ENCODE results near the gene PHLPP1. TPM values are rescaled to one million over a fixed set of nuclear protein-coding genes. Genes with fewer than 3 reads are reported as not detected.

The PHLPP1 gene
- total RNA-seq, 4 donors from 2014 or later: 5.5 to 9.7 (median 8.0) TPM

DNA sequence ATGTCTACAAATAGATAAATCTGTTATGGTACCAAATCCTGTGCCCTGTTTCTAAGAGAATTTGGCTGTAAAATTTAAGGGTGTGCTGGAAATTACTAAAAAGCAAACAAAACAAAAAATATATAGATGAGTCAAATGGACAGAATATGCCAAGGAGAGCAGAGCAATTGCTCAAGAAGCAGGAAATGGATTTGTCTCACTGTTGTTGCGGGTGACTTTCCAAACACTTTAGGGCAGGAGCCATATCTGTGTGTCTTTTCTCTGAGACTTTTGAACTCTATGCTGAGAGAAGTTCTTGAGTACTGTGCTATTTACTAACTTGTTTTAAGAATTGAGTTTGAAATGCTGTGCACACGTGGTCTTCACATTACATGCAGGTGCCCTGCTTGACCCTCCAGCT, 221.7 kb downstream of the PHLPP1 start:
- DNase-seq (no peak), ATAC-seq (no peak)
- peaks cover 0 to 14% of the 10 kb centered on the region in 2 donors for H3K4me1 ChIP-seq
- TF ChIP-seq, protein P1, sequence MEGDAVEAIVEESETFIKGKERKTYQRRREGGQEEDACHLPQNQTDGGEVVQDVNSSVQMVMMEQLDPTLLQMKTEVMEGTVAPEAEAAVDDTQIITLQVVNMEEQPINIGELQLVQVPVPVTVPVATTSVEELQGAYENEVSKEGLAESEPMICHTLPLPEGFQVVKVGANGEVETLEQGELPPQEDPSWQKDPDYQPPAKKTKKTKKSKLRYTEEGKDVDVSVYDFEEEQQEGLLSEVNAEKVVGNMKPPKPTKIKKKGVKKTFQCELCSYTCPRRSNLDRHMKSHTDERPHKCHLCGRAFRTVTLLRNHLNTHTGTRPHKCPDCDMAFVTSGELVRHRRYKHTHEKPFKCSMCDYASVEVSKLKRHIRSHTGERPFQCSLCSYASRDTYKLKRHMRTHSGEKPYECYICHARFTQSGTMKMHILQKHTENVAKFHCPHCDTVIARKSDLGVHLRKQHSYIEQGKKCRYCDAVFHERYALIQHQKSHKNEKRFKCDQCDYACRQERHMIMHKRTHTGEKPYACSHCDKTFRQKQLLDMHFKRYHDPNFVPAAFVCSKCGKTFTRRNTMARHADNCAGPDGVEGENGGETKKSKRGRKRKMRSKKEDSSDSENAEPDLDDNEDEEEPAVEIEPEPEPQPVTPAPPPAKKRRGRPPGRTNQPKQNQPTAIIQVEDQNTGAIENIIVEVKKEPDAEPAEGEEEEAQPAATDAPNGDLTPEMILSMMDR (IDR thresholded peaks at IDR 0.05 in 4 of 5, conservative IDR thresholded peaks at IDR 0.05 in 1 of 5): no peak
- TF ChIP-seq POLR2A (IDR thresholded peaks at IDR 0.05): no peak
- peak overlapping the region in 2 of 4 donors; percentile 14 to 44 for H3K27ac ChIP-seq
- H3K4me3 ChIP-seq: no peak overlapping the region
- in situ Hi-C loops (cut with MboI; ENCODE audit: low sequenced_read_pairs in 4 of 4): no loop called here
- H3K36me3 ChIP-seq: no peaks in the 10 kb centered on the region
- no peaks in the 10 kb centered on the region for H3K27me3 ChIP-seq
- H3K9me3 ChIP-seq: no peaks in the 10 kb centered on the region
- intact Hi-C loops (cut with DNase I; ENCODE audit: low total_unique reads): no loop called here

DNA sequence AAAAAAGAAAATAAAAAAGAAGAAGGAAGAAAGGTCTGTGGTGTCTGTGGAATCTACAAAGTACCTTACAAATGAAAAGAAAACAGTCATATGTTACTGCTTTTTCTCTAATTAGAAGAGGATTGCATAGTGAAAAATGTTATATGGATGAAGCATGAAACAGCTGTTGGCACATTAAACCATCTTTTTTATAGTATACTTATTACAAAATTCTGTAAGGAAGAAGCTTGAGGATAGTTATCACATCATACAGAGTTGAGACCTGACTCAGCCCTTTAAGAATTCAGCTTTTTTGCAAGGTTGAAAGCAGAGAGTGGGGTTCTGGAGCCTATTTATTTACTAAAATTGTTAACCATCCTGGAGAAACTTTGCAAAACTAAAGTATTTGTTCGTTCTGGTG, 222.7 kb downstream of the PHLPP1 start:
- Histone ChIP-seq H3K4me1 (peaks cover 0 to 14% of the 10 kb centered on the region in 2 donors), H3K27me3 (no peaks in the 10 kb centered on the region), H3K27ac (peak overlapping the region in 2 of 4 donors; percentile 14 to 44), H3K36me3 (no peaks in the 10 kb centered on the region), H3K9me3 (no peaks in the 10 kb centered on the region), H3K4me3 (no peak overlapping the region)
- no peak for TF ChIP-seq POLR2A (IDR thresholded peaks at IDR 0.05)
- TF ChIP-seq, protein P1 (IDR thresholded peaks at IDR 0.05 in 4 of 5, conservative IDR thresholded peaks at IDR 0.05 in 1 of 5): no peak
- intact Hi-C loops (cut with DNase I; ENCODE audit: low total_unique reads): no loop called here
- ATAC-seq (no peak), DNase-seq (no peak)
- in situ Hi-C loops (cut with MboI; ENCODE audit: low sequenced_read_pairs in 4 of 4): no loop called here

DNA sequence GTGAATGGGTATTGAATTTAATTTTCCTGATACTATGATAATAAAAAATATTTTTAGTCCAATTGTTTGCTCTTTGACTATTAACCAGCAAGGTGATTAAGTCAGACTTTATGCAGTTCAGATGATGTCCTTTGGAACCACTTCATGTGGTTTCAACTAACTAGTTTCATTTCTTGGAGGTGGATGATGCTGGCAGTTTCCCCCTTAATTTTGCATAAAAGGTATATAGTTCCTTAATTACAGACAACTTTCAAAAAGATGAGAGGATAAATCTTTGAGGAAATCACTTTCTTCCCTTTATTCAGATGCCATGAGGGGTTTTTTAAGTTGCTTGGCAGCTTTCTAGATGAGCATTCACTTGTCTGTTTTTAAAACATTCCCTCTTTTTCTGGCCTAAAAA, 223.1 kb downstream of the PHLPP1 start:
- H3K36me3 ChIP-seq: no peaks in the 10 kb centered on the region
- H3K9me3 ChIP-seq: no peaks in the 10 kb centered on the region
- DNase-seq: no peak
- H3K27ac ChIP-seq: peak overlapping the region; percentile 53 to 68 (median 56)
- H3K4me3 ChIP-seq: no peak overlapping the region
- no peaks in the 10 kb centered on the region for H3K27me3 ChIP-seq
- H3K4me1 ChIP-seq: peaks cover 0 to 14% of the 10 kb centered on the region in 2 donors
- intact Hi-C loops (cut with DNase I; ENCODE audit: low total_unique reads): no loop called here
- TF ChIP-seq POLR2A (IDR thresholded peaks at IDR 0.05): no peak
- TF ChIP-seq, protein P1 (IDR thresholded peaks at IDR 0.05 in 4 of 5, conservative IDR thresholded peaks at IDR 0.05 in 1 of 5): no peak
- ATAC-seq: no peak
- in situ Hi-C loops (cut with MboI; ENCODE audit: low sequenced_read_pairs in 4 of 4): no loop called here

DNA sequence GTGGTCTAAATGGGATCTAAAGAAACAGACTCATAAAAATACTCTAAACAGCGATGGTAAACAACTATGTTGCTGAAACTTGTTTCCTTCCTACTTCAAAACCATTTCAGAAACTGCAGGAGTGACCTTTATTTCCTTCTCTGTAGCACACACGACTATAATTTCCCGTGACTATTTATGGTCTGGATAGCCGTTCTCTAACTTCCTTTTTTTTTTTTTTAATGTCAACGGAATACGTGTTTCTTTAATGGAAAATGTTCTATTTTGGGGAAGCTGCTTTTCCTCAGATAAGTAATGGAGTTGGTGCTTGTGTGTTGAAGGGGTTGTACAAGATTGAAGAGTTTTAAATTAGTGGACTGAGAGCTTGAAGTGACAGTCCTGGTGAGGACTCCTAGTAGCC, 224.1 kb downstream of the PHLPP1 start:
- in situ Hi-C loops (cut with MboI; ENCODE audit: low sequenced_read_pairs in 4 of 4) (no loop called here), intact Hi-C loops (cut with DNase I; ENCODE audit: low total_unique reads) (no loop called here)
- H3K27ac ChIP-seq: peak overlapping the region; percentile 53 to 68 (median 56)
- H3K4me1 ChIP-seq: peaks cover 0 to 14% of the 10 kb centered on the region in 2 donors
- H3K36me3 ChIP-seq: no peaks in the 10 kb centered on the region
- ATAC-seq (peak; percentile 54 to 61), DNase-seq (no peak)
- H3K27me3 ChIP-seq: no peaks in the 10 kb centered on the region
- no peak overlapping the region for H3K4me3 ChIP-seq
- H3K9me3 ChIP-seq: no peaks in the 10 kb centered on the region
- TF ChIP-seq, protein P1 (IDR thresholded peaks at IDR 0.05 in 4 of 5, conservative IDR thresholded peaks at IDR 0.05 in 1 of 5): no peak
- TF ChIP-seq POLR2A (IDR thresholded peaks at IDR 0.05): no peak

DNA sequence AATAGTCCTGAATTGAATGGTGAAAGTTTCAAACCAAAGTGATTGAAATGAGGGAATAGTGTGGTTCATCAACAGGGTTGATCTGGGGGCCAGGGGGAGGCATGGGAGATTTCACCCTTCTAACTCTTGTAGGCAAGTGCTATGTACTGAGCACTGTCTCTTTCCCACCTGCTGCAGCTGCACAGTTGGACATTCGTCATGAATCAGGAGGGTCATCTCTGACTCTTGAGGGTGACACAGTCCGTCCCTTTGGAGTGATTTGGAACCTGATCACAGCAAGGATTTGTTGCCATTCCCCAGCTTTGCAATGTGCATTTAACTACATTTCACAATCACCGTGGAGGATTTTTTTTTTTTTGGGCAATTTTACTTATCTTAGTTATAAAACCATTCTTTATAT, 224.6 kb downstream of the PHLPP1 start:
- no peaks in the 10 kb centered on the region for H3K9me3 ChIP-seq
- no peak for DNase-seq
- intact Hi-C loops (cut with DNase I; ENCODE audit: low total_unique reads): no loop called here
- H3K27me3 ChIP-seq: no peaks in the 10 kb centered on the region
- no peak overlapping the region for H3K4me3 ChIP-seq
- TF ChIP-seq POLR2A (IDR thresholded peaks at IDR 0.05): no peak
- TF ChIP-seq, protein P1 (IDR thresholded peaks at IDR 0.05 in 4 of 5, conservative IDR thresholded peaks at IDR 0.05 in 1 of 5): no peak
- peak; percentile 39 to 41 for ATAC-seq
- peak overlapping the region; percentile 53 to 68 (median 56) for H3K27ac ChIP-seq
- in situ Hi-C loops (cut with MboI; ENCODE audit: low sequenced_read_pairs in 4 of 4): no loop called here
- H3K4me1 ChIP-seq: peaks cover 0 to 14% of the 10 kb centered on the region in 2 donors
- peaks cover 0 to under 1% of the 10 kb centered on the region in 2 donors for H3K36me3 ChIP-seq

Measured in gastrocnemius medialis (tissue), 4 donors.